Activated naive CD8-positive, alpha-beta T cell treated with anti-CD3 and anti-CD28 coated beads, Interleukin-2, amount 10 ng/mL, durations not matched to agents 7 days and 5 days (primary cell): ENCODE measurements around the gene EMC9. TPM values are rescaled to one million over a fixed set of nuclear protein-coding genes. Genes with fewer than 3 reads are reported as not detected.

Source experiments
- ATAC-seq: fragments of 150-1000 bp; cut with Tn5 transposase; one replicate; pipeline ENCODE4 v1.10.0; 2021; ENCODE audit warnings: low read depth, moderate library complexity
- POLR2A ChIA-PET: fragments of 350-600 bp; sonication (Branson Sonifier 250); formaldehyde crosslinking; loops from one replicate; lab custom pipeline; 2021; ENCODE audit warnings: antibody characterized with exemption; lab: Charles Lee
- DNase-seq: peaks from one replicate; pipeline ENCODE4 v3.0.0; 2021
- H3K27ac Mint-ChIP-seq: one replicate; pipeline ENCODE4 v1.8.0; 2022; ENCODE audit warnings: mild to moderate bottlenecking, mixed read lengths
- H3K27me3 Mint-ChIP-seq: one replicate; pipeline ENCODE4 v1.8.0; 2022; ENCODE audit warnings: mild to moderate bottlenecking, moderate library complexity, mixed read lengths
- H3K36me3 Mint-ChIP-seq: one replicate; pipeline ENCODE4 v1.8.0; 2021; ENCODE audit warnings: mild to moderate bottlenecking, mixed read lengths
- H3K4me1 Mint-ChIP-seq: one replicate; pipeline ENCODE4 v1.8.0; 2021; ENCODE audit warnings: mixed read lengths
- H3K4me3 Mint-ChIP-seq: one replicate; pipeline ENCODE4 v1.8.0; 2022; ENCODE audit warnings: mild to moderate bottlenecking, moderate library complexity, mixed read lengths
- H3K9me3 Mint-ChIP-seq: one replicate; pipeline ENCODE4 v1.8.0; 2021; ENCODE audit warnings: mixed read lengths
- total RNA-seq, 2 experiments: library from RNA; stranded (reverse); gene quantifications; one replicate each; pipeline ENCODE4 v1.2.3, GENCODE V29; 2021

EMC9 gene
- total RNA-seq, 2 experiments from 2014 or later, result 41.6 to 43.9 TPM

DNA sequence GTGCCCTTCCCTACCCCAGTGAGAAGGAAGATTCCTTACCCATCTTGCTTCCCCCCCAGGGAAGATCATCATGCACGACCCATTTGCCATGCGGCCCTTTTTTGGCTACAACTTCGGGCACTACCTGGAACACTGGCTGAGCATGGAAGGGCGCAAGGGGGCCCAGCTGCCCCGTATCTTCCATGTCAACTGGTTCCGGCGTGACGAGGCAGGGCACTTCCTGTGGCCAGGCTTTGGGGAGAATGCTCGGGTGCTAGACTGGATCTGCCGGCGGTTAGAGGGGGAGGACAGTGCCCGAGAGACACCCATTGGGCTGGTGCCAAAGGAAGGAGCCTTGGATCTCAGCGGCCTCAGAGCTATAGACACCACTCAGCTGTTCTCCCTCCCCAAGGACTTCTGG is 37.9 kb downstream of the EMC9 start:
- H3K9me3 Mint-ChIP-seq, result no peaks in the 10 kb centered on the region
- POLR2A ChIA-PET, result interaction anchor here (0.9 to 1.7 kb wide), 3 partner anchors 8 to 11 kb away, joined by 3 to 7 read pairs (median 6); no protein-coding TSS in a partner anchor

DNA sequence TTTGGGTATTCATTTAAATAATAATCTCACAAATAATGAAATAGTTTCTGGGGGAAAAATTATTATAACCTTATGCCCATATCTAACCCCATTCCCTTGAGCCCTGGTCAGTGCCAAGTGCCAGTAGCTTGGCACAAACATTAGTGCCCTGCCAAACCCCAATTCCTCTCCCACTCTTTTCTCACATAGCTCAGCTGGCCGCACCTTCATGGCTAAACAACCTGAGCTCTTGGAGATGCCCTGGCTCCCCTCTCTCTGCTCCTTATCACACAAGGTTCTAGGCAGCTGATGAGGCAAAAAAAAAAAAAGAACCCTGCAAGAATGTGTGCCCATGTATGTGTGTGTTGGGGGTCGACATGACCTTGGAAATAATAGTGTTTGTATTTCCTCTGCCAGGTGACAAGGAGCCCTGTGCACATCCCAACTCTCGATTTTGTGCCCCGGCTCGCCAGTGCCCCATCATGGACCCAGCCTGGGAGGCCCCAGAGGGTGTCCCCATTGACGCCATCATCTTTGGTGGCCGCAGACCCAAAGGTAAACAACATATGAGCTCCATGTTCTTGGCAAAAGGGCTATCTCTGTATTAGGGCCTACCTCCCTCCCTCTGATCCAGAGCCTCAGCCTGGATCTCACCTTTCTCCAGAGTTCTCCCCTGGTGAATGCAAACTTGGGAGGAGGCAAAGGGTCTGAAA is 38.9 kb downstream of the EMC9 start:
- no peak overlapping the region for H3K4me3 Mint-ChIP-seq
- H3K27me3 Mint-ChIP-seq, result no peaks in the 10 kb centered on the region
- no peak for DNase-seq
- peak overlapping the region; percentile 46 for H3K27ac Mint-ChIP-seq
- no peaks in the 10 kb centered on the region for H3K9me3 Mint-ChIP-seq
- no peak for ATAC-seq
- H3K4me1 Mint-ChIP-seq, result peaks cover 13% of the 10 kb centered on the region
- peaks cover 41% of the 10 kb centered on the region for H3K36me3 Mint-ChIP-seq
- POLR2A ChIA-PET, result interaction anchor here (1.0 to 1.7 kb wide), 2 partner anchors 9 to 33 kb away, joined by 4 to 7 read pairs; no protein-coding TSS in a partner anchor

More for the DNA sequence above, 37.9 kb downstream of the EMC9 start:
- Mint-ChIP-seq H3K4me3 (no peak overlapping the region), H3K27ac (no peak overlapping the region), H3K36me3 (peaks cover 41% of the 10 kb centered on the region), H3K27me3 (no peaks in the 10 kb centered on the region), H3K4me1 (peaks cover 18% of the 10 kb centered on the region)
- ATAC-seq (no peak), DNase-seq (no peak)

DNA sequence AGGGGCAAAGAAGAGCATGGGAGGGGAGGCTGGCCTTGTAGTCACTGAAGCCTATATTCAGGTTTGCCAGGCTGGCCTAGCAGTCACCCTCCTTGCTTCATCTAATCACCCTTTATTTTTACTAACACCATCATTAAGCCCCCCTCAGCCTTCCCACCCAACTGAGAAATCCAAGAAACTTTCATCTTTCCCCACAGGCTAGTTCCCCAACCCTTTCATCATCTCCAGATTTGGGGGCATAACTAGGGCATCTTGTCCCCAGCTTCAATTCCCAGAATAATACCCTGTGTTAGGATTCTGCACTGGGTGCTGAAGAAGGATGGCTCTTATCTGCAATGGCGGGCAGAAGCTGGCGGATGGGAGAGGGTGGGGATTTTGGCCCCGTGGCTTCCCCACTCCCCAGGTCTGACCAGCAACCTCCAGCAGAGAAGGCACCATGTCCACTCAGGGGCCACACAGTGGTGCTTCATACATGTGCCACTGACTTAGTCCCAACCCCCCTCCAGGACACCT is 40.4 kb downstream of the EMC9 start:
- Mint-ChIP-seq H3K4me1 (peaks cover 10% of the 10 kb centered on the region), H3K36me3 (peaks cover 49% of the 10 kb centered on the region), H3K9me3 (no peaks in the 10 kb centered on the region), H3K27me3 (no peaks in the 10 kb centered on the region), H3K27ac (peak overlapping the region; percentile 44), H3K4me3 (no peak overlapping the region)
- DNase-seq (no peak), ATAC-seq (no peak)
- POLR2A ChIA-PET, result interaction anchor here (1.1 kb wide), 1 partner anchor 49 kb away, joined by 3 read pairs; the partner anchor contains the start of gene CARMIL3

DNA sequence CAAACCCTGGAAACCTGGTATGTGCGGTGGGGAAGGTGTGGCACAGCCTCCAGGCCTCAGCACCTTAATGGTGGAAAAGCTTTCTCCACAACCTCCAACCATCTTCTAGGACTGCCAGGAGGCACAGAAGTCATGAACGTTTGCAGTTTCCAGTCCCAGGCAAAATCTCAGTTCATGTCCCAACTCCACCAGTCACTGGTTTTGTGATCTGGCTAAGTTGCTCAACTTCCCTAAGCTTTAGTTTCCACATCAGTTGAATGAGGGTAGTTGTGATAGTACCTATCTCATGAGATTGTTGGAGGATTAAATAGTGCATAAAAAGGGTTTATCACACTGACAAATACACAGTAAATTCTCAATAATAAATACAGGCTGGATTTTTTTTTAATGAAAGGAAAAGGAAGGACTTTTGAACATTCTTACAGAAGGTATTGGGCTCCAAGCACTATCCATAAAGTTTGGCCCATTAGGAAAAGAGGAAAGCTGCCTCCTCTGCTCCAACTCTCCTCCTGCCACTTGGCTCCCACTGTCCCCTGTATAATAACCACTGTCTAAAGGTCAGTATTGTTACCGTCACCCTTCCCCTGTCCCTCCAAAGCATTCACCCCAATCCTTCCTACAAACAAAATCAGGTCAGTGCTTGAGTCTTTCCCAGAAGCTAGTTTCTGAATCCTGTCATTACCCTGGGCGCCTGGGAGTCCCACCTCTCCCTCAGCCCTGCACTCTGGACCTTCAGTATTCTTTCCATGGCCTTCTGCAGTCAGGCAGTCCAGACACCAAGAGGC is 41.0 kb downstream of the EMC9 start:
- POLR2A ChIA-PET, result interaction anchor here (1.1 kb wide), 1 partner anchor 48 kb away, joined by 3 read pairs; the partner anchor contains the start of gene CARMIL3
- H3K4me3 Mint-ChIP-seq, result no peak overlapping the region
- ATAC-seq (no peak), DNase-seq (no peak)
- no peaks in the 10 kb centered on the region for H3K27me3 Mint-ChIP-seq
- H3K9me3 Mint-ChIP-seq, result no peaks in the 10 kb centered on the region
- H3K36me3 Mint-ChIP-seq, result peaks cover 53% of the 10 kb centered on the region
- H3K27ac Mint-ChIP-seq, result peak overlapping the region; percentile 44
- H3K4me1 Mint-ChIP-seq, result peaks cover 11% of the 10 kb centered on the region

DNA sequence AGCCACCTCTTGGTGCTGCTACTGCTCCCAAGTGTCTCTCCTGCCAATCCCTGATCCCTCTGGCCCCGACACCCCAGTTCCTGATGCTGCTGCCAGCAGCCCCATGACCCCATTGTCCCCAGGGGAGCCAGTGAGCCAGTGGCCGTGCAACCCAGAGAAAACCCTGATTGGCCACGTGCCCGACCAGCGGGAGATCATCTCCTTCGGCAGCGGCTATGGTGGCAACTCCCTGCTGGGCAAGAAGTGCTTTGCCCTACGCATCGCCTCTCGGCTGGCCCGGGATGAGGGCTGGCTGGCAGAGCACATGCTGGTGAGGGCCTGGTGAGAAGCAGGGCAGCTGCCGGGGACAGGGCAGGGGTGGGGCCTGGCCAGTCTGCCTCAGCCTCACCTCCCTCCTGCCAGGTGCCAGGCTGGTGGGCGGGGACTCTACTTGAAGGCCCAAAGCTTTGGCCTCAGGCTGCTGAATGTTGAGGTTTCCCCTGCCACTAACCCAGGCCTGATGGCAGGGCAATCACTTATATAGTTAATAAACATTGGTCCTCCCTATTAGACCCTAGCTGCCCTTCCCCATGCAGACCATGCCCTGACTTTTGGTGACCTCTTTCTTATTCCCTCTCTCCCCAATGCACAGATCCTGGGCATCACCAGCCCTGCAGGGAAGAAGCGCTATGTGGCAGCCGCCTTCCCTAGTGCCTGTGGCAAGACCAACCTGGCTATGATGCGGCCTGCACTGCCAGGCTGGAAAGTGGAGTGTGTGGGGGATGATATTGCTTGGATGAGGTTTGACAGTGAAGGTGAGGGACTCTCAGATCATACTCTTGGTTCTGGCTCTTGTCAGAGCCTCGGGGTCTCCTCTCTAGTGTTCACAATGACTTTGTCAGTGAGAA is 42.2 kb downstream of the EMC9 start:
- Mint-ChIP-seq H3K4me1 (peaks cover 13% of the 10 kb centered on the region), H3K27me3 (no peaks in the 10 kb centered on the region), H3K27ac (no peak overlapping the region), H3K4me3 (no peak overlapping the region), H3K36me3 (peaks cover 49% of the 10 kb centered on the region), H3K9me3 (no peaks in the 10 kb centered on the region)
- POLR2A ChIA-PET, result interaction anchor here (2.3 kb wide), 1 partner anchor 15 kb away, joined by 8 read pairs; the partner anchor contains the start of genes DCAF11 and NRL
- DNase-seq, result no peak
- ATAC-seq, result no peak

DNA sequence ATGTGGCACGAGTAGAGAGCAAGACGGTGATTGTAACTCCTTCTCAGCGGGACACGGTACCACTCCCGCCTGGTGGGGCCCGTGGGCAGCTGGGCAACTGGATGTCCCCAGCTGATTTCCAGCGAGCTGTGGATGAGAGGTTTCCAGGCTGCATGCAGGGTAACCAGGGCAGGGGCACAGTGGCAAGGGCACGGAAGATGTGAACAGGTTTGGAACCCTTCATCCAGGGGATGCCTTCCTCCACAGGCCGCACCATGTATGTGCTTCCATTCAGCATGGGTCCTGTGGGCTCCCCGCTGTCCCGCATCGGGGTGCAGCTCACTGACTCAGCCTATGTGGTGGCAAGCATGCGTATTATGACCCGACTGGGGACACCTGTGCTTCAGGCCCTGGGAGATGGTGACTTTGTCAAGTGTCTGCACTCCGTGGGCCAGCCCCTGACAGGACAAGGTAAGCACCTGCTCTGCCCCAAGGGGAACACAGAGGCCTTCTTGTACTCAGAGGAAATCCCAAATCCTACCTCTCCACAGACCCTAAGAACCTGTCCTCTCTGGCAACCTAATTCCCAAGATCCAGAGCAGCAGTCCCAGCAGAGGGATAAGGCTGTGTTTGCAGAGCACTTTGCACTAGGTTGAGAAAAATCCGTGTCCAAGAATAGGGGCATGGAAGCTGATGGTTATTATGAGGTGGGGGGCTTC is 43.0 kb downstream of the EMC9 start:
- Mint-ChIP-seq H3K4me3 (no peak overlapping the region), H3K4me1 (peaks cover 17% of the 10 kb centered on the region), H3K36me3 (peaks cover 41% of the 10 kb centered on the region), H3K27me3 (no peaks in the 10 kb centered on the region), H3K9me3 (no peaks in the 10 kb centered on the region), H3K27ac (no peak overlapping the region)
- no peak for ATAC-seq
- DNase-seq, result no peak
- POLR2A ChIA-PET, result interaction anchor here (0.8 to 2.3 kb wide), 2 partner anchors 16 to 17 kb away, joined by 3 to 8 read pairs; partner anchors contain the start of genes DCAF11 and NRL

DNA sequence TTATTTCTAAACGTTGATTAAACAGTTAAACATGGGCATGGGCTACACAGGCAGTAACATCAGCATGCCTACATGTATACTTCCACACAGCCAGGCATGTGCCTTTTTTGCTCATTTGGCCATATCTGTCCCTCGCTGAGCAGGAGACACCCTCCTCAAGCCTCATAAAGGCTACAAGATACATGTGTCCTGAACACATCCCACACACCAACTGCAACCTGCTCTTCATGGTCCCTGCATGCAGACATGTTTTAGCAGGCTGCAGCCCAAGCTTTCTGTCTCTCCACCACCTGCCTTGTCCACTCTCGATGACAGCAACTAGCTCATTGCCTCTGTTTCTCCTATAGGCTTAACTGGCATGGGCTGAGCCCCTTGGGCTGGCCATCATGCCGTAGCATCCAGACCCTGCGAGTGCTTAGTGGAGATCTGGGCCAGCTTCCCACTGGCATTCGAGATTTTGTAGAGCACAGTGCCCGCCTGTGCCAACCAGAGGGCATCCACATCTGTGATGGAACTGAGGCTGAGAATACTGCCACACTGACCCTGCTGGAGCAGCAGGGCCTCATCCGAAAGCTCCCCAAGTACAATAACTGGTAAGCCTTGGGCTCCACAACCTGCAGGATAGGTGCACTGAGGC is 44.7 kb downstream of the EMC9 start:
- Mint-ChIP-seq H3K9me3 (no peaks in the 10 kb centered on the region), H3K27ac (peak overlapping the region; percentile 70), H3K4me1 (peaks cover 26% of the 10 kb centered on the region), H3K4me3 (peak overlapping the region; percentile 44), H3K27me3 (no peaks in the 10 kb centered on the region), H3K36me3 (peaks cover 31% of the 10 kb centered on the region)
- DNase-seq, result no peak
- POLR2A ChIA-PET, result interaction anchor here (0.7 to 7.5 kb wide), 7 partner anchors 11 to 230 kb away, joined by 3 to 116 read pairs (median 37); partner anchors contain the start of genes DCAF11, NRL, PSME2 and RNF31
- ATAC-seq, result no peak

DNA sequence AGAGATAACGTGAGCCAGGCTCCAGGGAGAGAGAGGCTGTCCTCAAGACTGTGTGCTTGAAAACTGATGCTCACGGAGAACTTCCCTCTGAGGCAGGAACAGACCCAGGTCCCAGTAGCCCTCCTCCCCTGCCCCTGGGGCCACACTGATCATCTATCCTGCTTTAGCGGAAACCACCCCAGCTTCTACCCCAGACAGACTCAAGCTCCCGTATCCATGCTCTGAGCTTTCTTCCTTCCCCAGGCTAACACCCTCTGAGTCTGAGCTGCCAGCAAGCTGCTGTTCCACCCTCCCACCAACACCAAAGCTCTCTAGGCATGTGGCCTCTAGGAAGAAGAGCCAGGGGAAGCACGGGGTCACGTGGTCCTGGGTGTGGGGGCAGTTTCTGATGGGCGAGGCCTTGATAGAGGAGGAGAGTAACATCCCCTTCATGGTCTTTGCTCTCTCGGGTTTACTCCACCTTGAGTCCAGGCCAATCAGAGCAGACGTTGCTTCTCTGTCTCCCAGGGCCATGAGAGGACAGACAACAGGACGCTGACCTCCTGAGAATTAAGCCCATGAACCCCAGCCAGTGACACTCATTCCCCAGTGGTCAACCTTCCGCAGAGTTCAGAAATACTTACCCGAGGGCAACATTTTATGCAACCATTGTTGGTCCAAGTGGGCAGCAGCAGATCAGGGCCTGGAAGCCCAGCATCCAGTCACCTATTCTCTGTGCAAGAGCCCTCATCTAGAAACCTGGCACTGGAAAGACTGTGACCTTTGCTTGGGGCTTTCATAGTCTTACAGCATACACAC is 45.9 kb downstream of the EMC9 start:
- H3K36me3 Mint-ChIP-seq, result peaks cover 28% of the 10 kb centered on the region
- no peaks in the 10 kb centered on the region for H3K9me3 Mint-ChIP-seq
- H3K27ac Mint-ChIP-seq, result peak overlapping the region; percentile 97
- H3K4me1 Mint-ChIP-seq, result peaks cover 29% of the 10 kb centered on the region
- no peaks in the 10 kb centered on the region for H3K27me3 Mint-ChIP-seq
- ATAC-seq, result peak; percentile 32
- H3K4me3 Mint-ChIP-seq, result peak overlapping the region; percentile 95
- POLR2A ChIA-PET, result interaction anchor here (0.6 to 7.5 kb wide), 20 partner anchors 8 to 334 kb away, joined by 3 to 116 read pairs (median 4); partner anchors contain the start of genes CARMIL3, CBLN3, DCAF11 and IPO4
- DNase-seq, result peak; percentile 60

DNA sequence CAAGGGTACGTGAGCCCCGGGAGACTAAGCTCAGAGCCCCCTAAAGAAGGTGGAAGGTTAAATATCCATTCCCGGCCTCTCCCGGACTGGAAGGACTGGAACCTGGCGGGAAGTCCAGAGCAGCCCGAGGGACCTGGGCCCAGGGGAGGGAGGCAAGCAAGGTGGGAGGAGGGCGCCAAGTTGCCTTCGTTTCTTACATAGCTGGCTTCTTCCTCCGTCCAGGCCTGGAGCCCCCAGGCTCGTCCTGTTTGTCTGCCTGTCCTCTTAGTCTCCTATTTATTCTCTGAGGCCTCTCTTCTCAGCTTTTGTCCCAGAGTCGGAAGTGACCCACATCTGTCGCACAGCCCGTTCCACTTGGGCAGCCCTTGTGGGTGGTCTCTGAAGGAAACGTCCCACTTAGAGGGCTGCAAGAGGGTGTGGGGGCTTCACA is 46.5 kb downstream of the EMC9 start:
- peak overlapping the region; percentile 95 for H3K4me3 Mint-ChIP-seq
- peaks cover 24% of the 10 kb centered on the region for H3K36me3 Mint-ChIP-seq
- H3K27ac Mint-ChIP-seq, result peak overlapping the region; percentile 97
- ATAC-seq, result no peak
- no peaks in the 10 kb centered on the region for H3K27me3 Mint-ChIP-seq
- DNase-seq, result no peak
- POLR2A ChIA-PET, result interaction anchor here (0.6 to 7.5 kb wide), 21 partner anchors 9 to 335 kb away, joined by 3 to 116 read pairs (median 4); partner anchors contain the start of genes CARMIL3, CBLN3, DCAF11 and IPO4
- H3K4me1 Mint-ChIP-seq, result peaks cover 29% of the 10 kb centered on the region
- no peaks in the 10 kb centered on the region for H3K9me3 Mint-ChIP-seq

DNA sequence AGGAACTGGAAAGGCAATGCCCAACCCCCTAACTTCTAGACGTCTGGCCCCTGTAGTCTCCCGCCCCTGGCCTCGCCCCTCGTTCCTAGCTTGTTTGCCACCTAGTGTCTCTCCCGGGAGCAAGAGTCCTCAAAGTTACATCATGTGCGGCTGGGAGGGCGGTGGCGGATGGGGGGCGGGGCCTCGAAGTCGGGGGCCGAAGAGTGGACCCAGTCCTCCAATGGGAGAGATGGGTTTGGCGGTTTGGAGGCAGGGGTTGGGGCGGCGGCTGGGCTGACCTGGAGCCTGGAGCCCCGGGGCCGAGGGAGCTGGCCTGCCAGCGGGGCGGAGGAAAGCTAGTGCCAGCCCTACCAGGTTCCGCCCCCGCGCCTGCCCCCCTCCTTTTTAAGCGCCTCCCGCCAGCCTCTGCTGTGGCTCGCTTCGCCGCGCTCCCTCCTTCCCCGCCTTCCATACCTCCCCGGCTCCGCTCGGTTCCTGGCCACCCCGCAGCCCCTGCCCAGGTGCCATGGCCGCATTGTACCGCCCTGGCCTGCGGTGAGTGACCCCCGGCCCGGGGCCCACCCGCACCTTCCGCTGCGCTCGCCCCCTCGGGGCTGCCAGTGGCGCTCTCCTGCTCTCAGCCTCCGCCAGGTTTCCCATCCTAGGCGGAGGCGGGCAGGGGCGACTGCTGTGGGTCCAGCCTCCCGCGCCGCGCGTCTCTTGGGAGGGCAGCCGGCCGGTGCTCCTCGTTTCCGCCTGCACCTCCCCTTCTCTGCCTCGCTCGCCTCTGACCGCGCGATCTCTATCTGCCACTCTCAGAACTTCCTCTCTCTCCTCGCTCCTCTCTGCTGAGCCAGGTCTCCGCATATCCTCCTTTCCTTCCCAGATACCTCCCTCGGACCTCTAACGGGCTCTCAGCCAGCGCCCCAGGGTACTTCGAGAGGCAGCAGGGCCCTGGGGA is 47.2 kb downstream of the EMC9 start, which contains the start of gene PCK2:
TSS of gene PCK2 (plus strand) at position 411 of the 940 bp plus-strand sequence. CDS start at position 506, 95 bp downstream.
- peaks cover 20% of the 10 kb centered on the region for H3K36me3 Mint-ChIP-seq
- H3K27ac Mint-ChIP-seq, result peak within 1 kb of the TSS; percentile 97
- DNase-seq (peak; percentile 83), ATAC-seq (peak; percentile 77)
- no peaks in the 10 kb centered on the region for H3K9me3 Mint-ChIP-seq
- H3K27me3 Mint-ChIP-seq, result no peaks in the 10 kb centered on the region
- H3K4me3 Mint-ChIP-seq, result peak within 1 kb of the TSS; percentile 95
- H3K4me1 Mint-ChIP-seq, result peaks cover 29% of the 10 kb centered on the region
- POLR2A ChIA-PET, result interaction anchor here (0.6 to 7.5 kb wide), 25 partner anchors 8 to 336 kb away, joined by 3 to 116 read pairs (median 4); partner anchors contain the start of genes CARMIL3, CBLN3, DCAF11 and EMC9
